HepG2 (cell line): ENCODE results near the gene NAGK. TPM values are rescaled to one million over a fixed set of nuclear protein-coding genes. Genes with fewer than 3 reads are reported as not detected.
"Not testable (repeated sequence)": the region's sequence is repeated elsewhere in the genome, so short reads cannot be mapped to it uniquely, and the experiment has no call there.

Experiments
- ATAC-seq: fragments of 200-7000 bp; cut with Tn5 transposase; 3 replicates; pipeline ENCODE4 v1.9.1; 2020; ENCODE audit warnings: mild to moderate bottlenecking, moderate library complexity
- BruUV-seq: library from RNA; stranded (reverse); fragments of 400-500 nt; replicated peaks from 2 replicates; lab custom pipeline; 2021; lab: Mats Ljungman, UMichigan
- CTCF ChIA-PET: fragments of 300-600 bp; formaldehyde crosslinking; extraction: SDS; loops from one replicate; lab custom pipeline; 2021; ENCODE audit warnings: low total read pairs, inconsistent platforms, low intra/inter-chr PET ratio; lab: Yijun Ruan, JAX
- POLR2A ChIA-PET: fragments of 350-600 bp; sonication (Branson Sonifier 250); formaldehyde crosslinking; loops from one replicate; lab custom pipeline; 2020; ENCODE audit warnings: antibody characterized with exemption, inconsistent platforms; lab: Yijun Ruan, JAX
- DNase-seq: peaks from one replicate; pipeline ENCODE4 v3.0.0-alpha.2; 2015; ENCODE audit warnings: low spot score
- FAIRE-seq: peaks from 3 replicates; lab custom pipeline; 2011; peaks lifted over from hg19 to GRCh38; lab: Jason Lieb, UNC
- H2AFZ ChIP-seq: one replicate; pipeline ENCODE4 v1.6.1; 2011; ENCODE audit warnings: low read length, inconsistent platforms
- H3K27ac ChIP-seq: fragments of 300-600 bp; 3 replicates; pipeline ENCODE4 v1.8.0; 2011; ENCODE audit warnings: mixed run types, mild to moderate bottlenecking, mixed read lengths, low read length, inconsistent platforms; ENCODE audit not compliant: insufficient read depth; ENCODE audit errors: extremely low read length
- H3K27me3 ChIP-seq, 2 experiments: fragments of 200-600 bp in 1 of 2; 2 replicates in 1 of 2; 3 replicates in 1 of 2; pipeline versions ENCODE4 v1.6.0 to v1.8.0; 2011; ENCODE audit warnings: low read length in 2 of 2, mild to moderate bottlenecking in 2 of 2, moderate library complexity in 2 of 2, inconsistent platforms in 1 of 2; ENCODE audit not compliant: insufficient read depth in 2 of 2, control insufficient read depth in 1 of 2
- H3K36me3 ChIP-seq, 2 experiments: fragments of 200-600 bp in 1 of 2; replicated peaks in 1 of 2; 2 replicates in 1 of 2; 3 replicates in 1 of 2; pipeline versions ENCODE4 v1.5.1 to v1.8.0; 2011; ENCODE audit warnings: low read length in 2 of 2, inconsistent platforms in 1 of 2; ENCODE audit not compliant: insufficient read depth in 2 of 2, control insufficient read depth in 1 of 2
- H3K4me1 ChIP-seq: 2 replicates; pipeline ENCODE4 v1.5.1; 2012; ENCODE audit warnings: low read length, inconsistent platforms; ENCODE audit not compliant: insufficient read depth
- H3K4me2 ChIP-seq: 2 replicates; pipeline ENCODE4 v1.6.0; 2011; ENCODE audit warnings: low read depth, low read length, inconsistent platforms
- H3K4me3 ChIP-seq, 3 experiments: fragments of 200-600 bp in 1 of 3; sonication (generic), shearing (Covaris generic) in 1 of 3; replicated peaks in 1 of 3; 2 replicates each; pipeline ENCODE4 v1.5.1; 2011 to 2016; ENCODE audit warnings: low read length in 3 of 3, inconsistent platforms in 2 of 3, low read depth in 2 of 3, mild to moderate bottlenecking in 2 of 3, control low read depth in 1 of 3, mixed read lengths in 1 of 3; ENCODE audit not compliant: insufficient read depth in 1 of 3
- H3K79me2 ChIP-seq: one replicate; pipeline ENCODE4 v1.6.1; 2011; ENCODE audit warnings: low read length, inconsistent platforms; ENCODE audit not compliant: insufficient read depth
- H3K9ac ChIP-seq: 2 replicates; pipeline ENCODE4 v1.6.0; 2011; ENCODE audit warnings: mild to moderate bottlenecking, low read depth, low read length, inconsistent platforms; ENCODE audit not compliant: insufficient read depth
- H3K9me3 ChIP-seq: 2 replicates; pipeline ENCODE4 v1.5.1; 2012; ENCODE audit warnings: mild to moderate bottlenecking, low read length
- H4K20me1 ChIP-seq: 2 replicates; pipeline ENCODE4 v1.6.0; 2011; ENCODE audit warnings: inconsistent platforms, mild to moderate bottlenecking, low read length, moderate library complexity; ENCODE audit not compliant: insufficient read depth
- AHR ChIP-seq: IDR thresholded peaks from 2 replicates; pipeline ENCODE4 v1.6.1; 2018; ENCODE audit warnings: missing genetic modification reagents, missing compliant biosample characterization
- ARID3A ChIP-seq: IDR thresholded peaks from 2 replicates; pipeline ENCODE4 v1.6.1; 2012; ENCODE audit warnings: low read depth, low read length, improper control_type of control experiment
- CBX5 ChIP-seq: sonication (generic); formaldehyde crosslinking; IDR thresholded peaks from 2 replicates; pipeline ENCODE4 v1.4.0; 2020; ENCODE audit warnings: missing genetic modification reagents, borderline replicate concordance
- FOXA1 ChIP-seq, 2 experiments: fragments of 450-650 bp in 1 of 2; sonication (generic) in 1 of 2; formaldehyde crosslinking in 1 of 2; IDR thresholded peaks; 2 replicates each; pipeline versions ENCODE4 v1.4.0 to v1.6.1; 2016 to 2020; ENCODE audit warnings: missing genetic modification reagents in 1 of 2
- FOXA3 ChIP-seq: IDR thresholded peaks from 2 replicates; pipeline ENCODE4 v1.6.1; 2016; ENCODE audit warnings: missing genetic modification reagents, missing compliant biosample characterization
- NFKB2 ChIP-seq: sonication (generic); formaldehyde crosslinking; IDR thresholded peaks from 2 replicates; pipeline ENCODE4 v1.4.0; 2020; ENCODE audit warnings: missing genetic modification reagents, borderline replicate concordance
- SUZ12 ChIP-seq: fragments of 150-350 bp; IDR thresholded peaks from 2 replicates; pipeline ENCODE4 v1.6.1; 2014; ENCODE audit warnings: low read depth, low read length
- ZBTB7A ChIP-seq: sonication (generic); formaldehyde crosslinking; IDR thresholded peaks from 2 replicates; pipeline ENCODE4 v1.8.0; 2022; ENCODE audit warnings: mild to moderate bottlenecking, missing genetic modification reagents
- ZC3H13 ChIP-seq: sonication (generic); formaldehyde crosslinking; IDR thresholded peaks from 2 replicates; pipeline ENCODE4 v1.8.1; 2023; ENCODE audit warnings: mild to moderate bottlenecking, missing genetic modification reagents, moderate library complexity
- ZNF138 ChIP-seq: sonication (generic); formaldehyde crosslinking; IDR thresholded peaks from 2 replicates; pipeline ENCODE4 v1.5.0; 2020; ENCODE audit warnings: mild to moderate bottlenecking, low read depth, missing genetic modification reagents
- ZNF253 ChIP-seq: sonication (generic); formaldehyde crosslinking; IDR thresholded peaks from 2 replicates; pipeline ENCODE4 v1.8.0; 2022; ENCODE audit warnings: mild to moderate bottlenecking, missing genetic modification reagents, borderline replicate concordance
- ZNF260 ChIP-seq: sonication (generic); formaldehyde crosslinking; IDR thresholded peaks from 2 replicates; pipeline ENCODE4 v1.4.0; 2020; ENCODE audit warnings: missing genetic modification reagents, low read depth, mild to moderate bottlenecking, borderline replicate concordance
- ZNF503 ChIP-seq: sonication (generic); formaldehyde crosslinking; IDR thresholded peaks from 2 replicates; pipeline ENCODE4 v1.4.0; 2020; ENCODE audit warnings: missing genetic modification reagents
- ZNF691 ChIP-seq: sonication (generic); formaldehyde crosslinking; IDR thresholded peaks from 2 replicates; pipeline ENCODE4 v1.4.0; 2020; ENCODE audit warnings: missing genetic modification reagents, low read depth, mild to moderate bottlenecking, borderline replicate concordance
- ZNF724P ChIP-seq: sonication (generic); formaldehyde crosslinking; IDR thresholded peaks from 2 replicates; pipeline ENCODE4 v1.8.0; 2022; ENCODE audit warnings: missing genetic modification reagents, borderline replicate concordance
- WGBS: methylation state at CpG from one replicate; pipeline ENCODE4 v1.1.6; 2017; ENCODE audit warnings: low lambda C conversion rate; 5-methylcytosine and 5-hydroxymethylcytosine counted together
- in situ Hi-C: cut with HindIII; loops from 2 replicates; pipeline ENCODE4 v1.10.0; 2017; ENCODE audit warnings: low pct_unique_long_range_greater_than_20kb; ENCODE audit not compliant: extremely low pct_ligation_motif_present
- intact Hi-C: fragments of 100-400 bp; cut with micrococcal nuclease; formaldehyde crosslinking; loops from one replicate; pipeline ENCODE4 v1.10.0; 2022; ENCODE audit not compliant: unreplicated experiment
- polyA plus RNA-seq, 8 experiments: library from polyadenylated mRNA; depleted of rRNA in 3 of 8; stranded (reverse) in 7 of 8; unstranded in 1 of 8; fragments of >200 nt; fragmentation: Illumina TruSeq in 4 of 8; extraction: Trizol in 4 of 8; gene quantifications; 2 replicates each; pipeline versions ENCODE4 v1.2.1 to v1.2.3, GENCODE V29; 2011 to 2016; ENCODE audit warnings: low read depth in 4 of 8, missing spikeins in 1 of 8, mixed read lengths in 1 of 8; ENCODE audit not compliant: insufficient read depth in 1 of 8
- total RNA-seq, 5 experiments: library from RNA; depleted of rRNA; stranded (reverse); fragments of >200 nt; fragmentation: Illumina TruSeq; extraction: Trizol; gene quantifications; 2 replicates each; pipeline ENCODE4 v1.2.3, GENCODE V29; 2016; ENCODE audit warnings: low read depth in 1 of 5

The NAGK gene
- total and polyA plus RNA-seq, 2 of the 13 experiments (the other 11 are each of a cell fraction or from before 2014, with no cell fraction given), result 24.4 to 35.2 TPM

- no peaks in the 10 kb centered on the region for H3K9me3 ChIP-seq
- H4K20me1 ChIP-seq, result no peaks in the 10 kb centered on the region
- no peak for ATAC-seq
- TF ChIP-seq ZNF503 (CRISPR knock-in tag) (no peak), ZNF724P (no peak), ZC3H13 (CRISPR knock-in tag) (no peak), AHR (no peak), ZBTB7A (CRISPR knock-in tag) (no peak), ARID3A (no peak), FOXA3 (CRISPR knock-in tag) (no peak), ZNF138 (CRISPR knock-in tag) (no peak), ZNF253 (no peak), CBX5 (no peak), FOXA1 (IDR thresholded peaks at IDR 0.05) (no peak), FOXA1 (CRISPR knock-in tag; IDR thresholded peaks at IDR 0.05) (no peak), SUZ12 (no peak), NFKB2 (CRISPR knock-in tag) (no peak), ZNF260 (CRISPR knock-in tag) (no peak), ZNF691 (CRISPR knock-in tag) (no peak)
- no peak overlapping the region for H3K4me2 ChIP-seq
- FAIRE-seq, result no peak
- H3K27ac ChIP-seq, result no peak overlapping the region
- intact Hi-C loops (no loop called here), in situ Hi-C loops (no loop called here)
- no peak overlapping the region for H2AFZ ChIP-seq
- H3K4me1 ChIP-seq, result no peaks in the 10 kb centered on the region
- ChIA-PET CTCF (no interaction called here), POLR2A (interaction anchor here (1.1 kb wide), 1 partner anchor 20 kb away, joined by 3 read pairs; no protein-coding TSS in a partner anchor)
- no TSS peak for BruUV-seq
- no peak overlapping the region for H3K4me3 ChIP-seq
- H3K27me3 ChIP-seq, result peaks cover 3 to 43% of the 10 kb centered on the region in 2 experiments
- no peaks in the 10 kb centered on the region for H3K79me2 ChIP-seq
- WGBS, result 19% methylated on average over 6 of the region's 7 CpGs
- no peak for DNase-seq
- no peak overlapping the region for H3K9ac ChIP-seq
- H3K36me3 ChIP-seq, result no peaks in the 10 kb centered on the region
These were observed 20.4 kb upstream of the NAGK start for GRCh38 chr2:71048096-71048495.

GRCh38 chr2:71049704-71050360, 18.6 kb upstream of the NAGK start:
- BruUV-seq, intact Hi-C loops, H3K27ac ChIP-seq, H3K9ac ChIP-seq, H3K4me3 ChIP-seq, H3K79me2 ChIP-seq, H2AFZ ChIP-seq, H3K4me2 ChIP-seq, DNase-seq, H3K36me3 ChIP-seq, H3K4me1 ChIP-seq, H4K20me1 ChIP-seq, H3K9me3 ChIP-seq, FAIRE-seq, in situ Hi-C loops, ATAC-seq, CTCF ChIA-PET: not testable (repeated sequence)
- peaks cover 3 to 43% of the 10 kb centered on the region in 2 experiments for H3K27me3 ChIP-seq
- POLR2A ChIA-PET, result interaction anchor here (1.0 kb wide), 1 partner anchor 18 kb away, joined by 4 read pairs; the partner anchor contains the start of gene NAGK
- WGBS, result 41% methylated on average over 10 of the region's 10 CpGs
